ENCODE measurements around the gene TSPAN17. TPM values are rescaled to one million over a fixed set of nuclear protein-coding genes. Genes with fewer than 3 reads are reported as not detected.

TSPAN17 gene
- total and polyA plus RNA-seq, 2 donors (not counting 1 experiment from before 2014, with no cell fraction given): 34.8 to 35.2 TPM

DNA sequence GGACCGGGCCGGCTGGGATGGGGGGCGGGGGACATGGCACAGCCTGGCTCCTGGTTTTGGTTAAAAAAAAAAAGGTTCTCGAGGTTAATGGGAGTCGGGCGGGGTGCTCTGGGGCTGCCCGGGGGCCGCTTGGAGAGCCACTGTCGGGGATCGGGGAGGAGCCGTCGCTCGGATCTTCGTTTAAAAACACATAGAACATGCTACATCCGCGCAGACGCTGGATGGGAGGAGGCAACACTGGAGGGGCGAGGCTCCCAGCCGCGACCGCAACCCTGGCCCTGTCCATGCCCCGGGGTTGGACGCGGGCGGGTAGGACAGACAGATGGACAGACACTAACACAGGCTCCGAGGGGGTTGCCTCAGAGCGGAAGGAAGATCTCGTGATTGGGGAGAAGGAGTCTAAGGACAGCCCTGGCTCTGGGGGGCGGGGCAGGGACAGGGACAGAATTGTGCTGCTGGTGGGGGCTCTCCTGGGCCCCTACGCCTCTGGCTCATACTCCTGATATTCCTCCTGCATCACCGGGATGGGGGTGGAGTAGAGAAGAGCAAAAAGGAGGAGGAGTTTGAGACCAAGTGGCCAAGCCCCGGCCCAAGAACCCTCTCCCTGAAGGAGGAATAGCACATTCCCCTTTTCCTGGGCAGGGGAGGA is 26.8 kb upstream of the TSPAN17 start:
- peak in 1 of 2 donors; percentile 24 for DNase-seq (ENCODE audit: low read depth in 2 of 2)
- Histone ChIP-seq H4K20me1 (ENCODE audit: control insufficient read depth, extremely low read depth, insufficient read depth, low read length) (no peaks in the 10 kb centered on the region), H3K36me3 (ENCODE audit: control insufficient read depth, insufficient read depth, low read length) (no peaks in the 10 kb centered on the region), H3K27me3 (ENCODE audit: control insufficient read depth, insufficient read depth, low read length) (peaks cover 13% of the 10 kb centered on the region), H3K79me2 (ENCODE audit: control insufficient read depth, insufficient read depth, low read length) (no peaks in the 10 kb centered on the region), H3K4me1 (ENCODE audit: control insufficient read depth, extremely low read depth, insufficient read depth, low read length) (peaks cover 17% of the 10 kb centered on the region), H3K4me2 (ENCODE audit: extremely low read depth, insufficient read depth, low read length) (peak overlapping the region; percentile 60), H3K9me3 (ENCODE audit: control insufficient read depth, insufficient read depth, low read depth, low read length) (no peaks in the 10 kb centered on the region), H3K9ac (ENCODE audit: insufficient read depth, low read length) (no peak overlapping the region), H3K27ac (ENCODE audit: insufficient read depth, low read length) (no peak overlapping the region), H2AFZ (ENCODE audit: low read length) (no peak overlapping the region), H3K4me3 (replicated peaks in 1 of 4; ENCODE audit: control extremely low read depth in 1 of 4, insufficient read depth in 1 of 4, low read depth in 3 of 4, low read length in 4 of 4) (no peak overlapping the region)
- TF ChIP-seq EZH2 (IDR thresholded peaks at IDR 0.05; ENCODE audit: low read length, missing control alignments): no peak
- TF ChIP-seq, protein P1, sequence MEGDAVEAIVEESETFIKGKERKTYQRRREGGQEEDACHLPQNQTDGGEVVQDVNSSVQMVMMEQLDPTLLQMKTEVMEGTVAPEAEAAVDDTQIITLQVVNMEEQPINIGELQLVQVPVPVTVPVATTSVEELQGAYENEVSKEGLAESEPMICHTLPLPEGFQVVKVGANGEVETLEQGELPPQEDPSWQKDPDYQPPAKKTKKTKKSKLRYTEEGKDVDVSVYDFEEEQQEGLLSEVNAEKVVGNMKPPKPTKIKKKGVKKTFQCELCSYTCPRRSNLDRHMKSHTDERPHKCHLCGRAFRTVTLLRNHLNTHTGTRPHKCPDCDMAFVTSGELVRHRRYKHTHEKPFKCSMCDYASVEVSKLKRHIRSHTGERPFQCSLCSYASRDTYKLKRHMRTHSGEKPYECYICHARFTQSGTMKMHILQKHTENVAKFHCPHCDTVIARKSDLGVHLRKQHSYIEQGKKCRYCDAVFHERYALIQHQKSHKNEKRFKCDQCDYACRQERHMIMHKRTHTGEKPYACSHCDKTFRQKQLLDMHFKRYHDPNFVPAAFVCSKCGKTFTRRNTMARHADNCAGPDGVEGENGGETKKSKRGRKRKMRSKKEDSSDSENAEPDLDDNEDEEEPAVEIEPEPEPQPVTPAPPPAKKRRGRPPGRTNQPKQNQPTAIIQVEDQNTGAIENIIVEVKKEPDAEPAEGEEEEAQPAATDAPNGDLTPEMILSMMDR (conservative IDR thresholded peaks at IDR 0.05 in 1 of 2, IDR thresholded peaks at IDR 0.05 in 1 of 2; ENCODE audit: low read depth in 1 of 2, low read length in 2 of 2): no peak

DNA sequence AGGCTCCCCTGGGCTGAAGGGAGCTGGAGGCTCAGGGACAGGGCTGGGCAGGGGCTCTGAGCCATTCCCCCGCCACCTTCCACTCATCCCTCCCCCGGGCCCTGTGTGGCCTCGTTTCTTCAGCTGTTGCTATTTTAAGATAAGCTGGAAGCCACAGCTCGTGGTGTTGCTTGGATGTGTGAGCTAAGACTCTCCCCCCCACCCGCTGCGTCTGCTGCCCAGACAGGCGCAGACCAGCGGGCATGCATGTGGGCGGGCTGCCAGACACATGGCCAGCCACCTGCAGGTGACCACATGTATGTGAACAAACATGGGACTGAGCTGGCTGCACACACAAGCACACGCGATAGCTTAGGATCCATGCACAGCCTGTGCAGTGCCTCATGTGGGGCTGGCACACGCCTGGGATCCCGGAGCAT is 25.6 kb upstream of the TSPAN17 start:
- Histone ChIP-seq H3K4me3 (replicated peaks in 1 of 4; ENCODE audit: control extremely low read depth in 1 of 4, insufficient read depth in 1 of 4, low read depth in 3 of 4, low read length in 4 of 4) (no peak overlapping the region), H3K4me2 (ENCODE audit: extremely low read depth, insufficient read depth, low read length) (no peak overlapping the region), H3K4me1 (ENCODE audit: control insufficient read depth, extremely low read depth, insufficient read depth, low read length) (peaks cover 8% of the 10 kb centered on the region), H3K79me2 (ENCODE audit: control insufficient read depth, insufficient read depth, low read length) (no peaks in the 10 kb centered on the region), H3K27ac (ENCODE audit: insufficient read depth, low read length) (no peak overlapping the region), H4K20me1 (ENCODE audit: control insufficient read depth, extremely low read depth, insufficient read depth, low read length) (no peaks in the 10 kb centered on the region), H3K9me3 (ENCODE audit: control insufficient read depth, insufficient read depth, low read depth, low read length) (no peaks in the 10 kb centered on the region), H3K9ac (ENCODE audit: insufficient read depth, low read length) (no peak overlapping the region), H2AFZ (ENCODE audit: low read length) (no peak overlapping the region), H3K36me3 (ENCODE audit: control insufficient read depth, insufficient read depth, low read length) (no peaks in the 10 kb centered on the region), H3K27me3 (ENCODE audit: control insufficient read depth, insufficient read depth, low read length) (peaks cover 13% of the 10 kb centered on the region)
- TF ChIP-seq, protein P1 (conservative IDR thresholded peaks at IDR 0.05 in 1 of 2, IDR thresholded peaks at IDR 0.05 in 1 of 2; ENCODE audit: low read depth in 1 of 2, low read length in 2 of 2): no peak
- TF ChIP-seq EZH2 (IDR thresholded peaks at IDR 0.05; ENCODE audit: low read length, missing control alignments): no peak
- peak in 1 of 2 donors; percentile 58 for DNase-seq (ENCODE audit: low read depth in 2 of 2)

DNA sequence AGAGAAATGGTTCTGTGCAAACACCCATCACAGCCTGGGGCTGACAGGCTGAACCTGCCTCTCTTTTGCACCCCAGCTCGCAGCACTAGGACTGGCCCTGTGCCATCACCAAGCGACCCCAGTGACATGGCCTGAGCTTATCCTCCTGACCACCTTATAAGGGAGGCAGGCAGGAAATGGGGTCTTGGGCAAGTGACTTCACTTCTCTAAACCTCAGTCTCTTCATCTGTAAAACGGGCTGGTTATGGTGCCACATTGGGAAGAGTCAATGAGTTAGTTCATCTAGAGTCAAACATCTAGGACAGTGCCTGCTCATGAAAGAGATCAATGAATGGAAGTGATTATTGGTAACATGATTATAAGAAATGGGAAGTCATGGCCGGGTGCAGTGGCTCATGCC is 23.1 kb upstream of the TSPAN17 start:
- TF ChIP-seq EZH2 (IDR thresholded peaks at IDR 0.05; ENCODE audit: low read length, missing control alignments): no peak
- TF ChIP-seq, protein P1 (conservative IDR thresholded peaks at IDR 0.05 in 1 of 2, IDR thresholded peaks at IDR 0.05 in 1 of 2; ENCODE audit: low read depth in 1 of 2, low read length in 2 of 2): no peak
- Histone ChIP-seq H3K79me2 (ENCODE audit: control insufficient read depth, insufficient read depth, low read length) (no peaks in the 10 kb centered on the region), H3K9ac (ENCODE audit: insufficient read depth, low read length) (no peak overlapping the region), H3K27ac (ENCODE audit: insufficient read depth, low read length) (no peak overlapping the region), H3K4me3 (replicated peaks in 1 of 4; ENCODE audit: control extremely low read depth in 1 of 4, insufficient read depth in 1 of 4, low read depth in 3 of 4, low read length in 4 of 4) (no peak overlapping the region), H3K4me1 (ENCODE audit: control insufficient read depth, extremely low read depth, insufficient read depth, low read length) (peaks cover 7% of the 10 kb centered on the region), H3K27me3 (ENCODE audit: control insufficient read depth, insufficient read depth, low read length) (peaks cover 13% of the 10 kb centered on the region), H2AFZ (ENCODE audit: low read length) (no peak overlapping the region), H3K36me3 (ENCODE audit: control insufficient read depth, insufficient read depth, low read length) (no peaks in the 10 kb centered on the region), H4K20me1 (ENCODE audit: control insufficient read depth, extremely low read depth, insufficient read depth, low read length) (no peaks in the 10 kb centered on the region), H3K9me3 (ENCODE audit: control insufficient read depth, insufficient read depth, low read depth, low read length) (no peaks in the 10 kb centered on the region), H3K4me2 (ENCODE audit: extremely low read depth, insufficient read depth, low read length) (no peak overlapping the region)
- DNase-seq (ENCODE audit: low read depth in 2 of 2): no peak

Measured in fibroblast of lung (primary cell).